ENCODE results near the gene ST3GAL2.

- no peak for TF ChIP-seq CTCF (IDR thresholded peaks at IDR 0.05; ENCODE audit: insufficient read depth, low read length)
- TF ChIP-seq, protein P1, sequence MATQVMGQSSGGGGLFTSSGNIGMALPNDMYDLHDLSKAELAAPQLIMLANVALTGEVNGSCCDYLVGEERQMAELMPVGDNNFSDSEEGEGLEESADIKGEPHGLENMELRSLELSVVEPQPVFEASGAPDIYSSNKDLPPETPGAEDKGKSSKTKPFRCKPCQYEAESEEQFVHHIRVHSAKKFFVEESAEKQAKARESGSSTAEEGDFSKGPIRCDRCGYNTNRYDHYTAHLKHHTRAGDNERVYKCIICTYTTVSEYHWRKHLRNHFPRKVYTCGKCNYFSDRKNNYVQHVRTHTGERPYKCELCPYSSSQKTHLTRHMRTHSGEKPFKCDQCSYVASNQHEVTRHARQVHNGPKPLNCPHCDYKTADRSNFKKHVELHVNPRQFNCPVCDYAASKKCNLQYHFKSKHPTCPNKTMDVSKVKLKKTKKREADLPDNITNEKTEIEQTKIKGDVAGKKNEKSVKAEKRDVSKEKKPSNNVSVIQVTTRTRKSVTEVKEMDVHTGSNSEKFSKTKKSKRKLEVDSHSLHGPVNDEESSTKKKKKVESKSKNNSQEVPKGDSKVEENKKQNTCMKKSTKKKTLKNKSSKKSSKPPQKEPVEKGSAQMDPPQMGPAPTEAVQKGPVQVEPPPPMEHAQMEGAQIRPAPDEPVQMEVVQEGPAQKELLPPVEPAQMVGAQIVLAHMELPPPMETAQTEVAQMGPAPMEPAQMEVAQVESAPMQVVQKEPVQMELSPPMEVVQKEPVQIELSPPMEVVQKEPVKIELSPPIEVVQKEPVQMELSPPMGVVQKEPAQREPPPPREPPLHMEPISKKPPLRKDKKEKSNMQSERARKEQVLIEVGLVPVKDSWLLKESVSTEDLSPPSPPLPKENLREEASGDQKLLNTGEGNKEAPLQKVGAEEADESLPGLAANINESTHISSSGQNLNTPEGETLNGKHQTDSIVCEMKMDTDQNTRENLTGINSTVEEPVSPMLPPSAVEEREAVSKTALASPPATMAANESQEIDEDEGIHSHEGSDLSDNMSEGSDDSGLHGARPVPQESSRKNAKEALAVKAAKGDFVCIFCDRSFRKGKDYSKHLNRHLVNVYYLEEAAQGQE (IDR thresholded peaks at IDR 0.05; ENCODE audit: insufficient replicate concordance, low read depth) = no peak
- no peak for TF ChIP-seq POLR2AphosphoS5 (IDR thresholded peaks at IDR 0.05; ENCODE audit: low read depth)
- TF ChIP-seq GABPA (IDR thresholded peaks at IDR 0.05; ENCODE audit: low read depth) = no peak
These were observed 1.8 kb downstream of the ST3GAL2 start for GRCh38 chr16:70437017-70437581.

All from HL-60 (cell line).